ENCODE data around the gene METTL14.

Gene METTL14

DNA sequence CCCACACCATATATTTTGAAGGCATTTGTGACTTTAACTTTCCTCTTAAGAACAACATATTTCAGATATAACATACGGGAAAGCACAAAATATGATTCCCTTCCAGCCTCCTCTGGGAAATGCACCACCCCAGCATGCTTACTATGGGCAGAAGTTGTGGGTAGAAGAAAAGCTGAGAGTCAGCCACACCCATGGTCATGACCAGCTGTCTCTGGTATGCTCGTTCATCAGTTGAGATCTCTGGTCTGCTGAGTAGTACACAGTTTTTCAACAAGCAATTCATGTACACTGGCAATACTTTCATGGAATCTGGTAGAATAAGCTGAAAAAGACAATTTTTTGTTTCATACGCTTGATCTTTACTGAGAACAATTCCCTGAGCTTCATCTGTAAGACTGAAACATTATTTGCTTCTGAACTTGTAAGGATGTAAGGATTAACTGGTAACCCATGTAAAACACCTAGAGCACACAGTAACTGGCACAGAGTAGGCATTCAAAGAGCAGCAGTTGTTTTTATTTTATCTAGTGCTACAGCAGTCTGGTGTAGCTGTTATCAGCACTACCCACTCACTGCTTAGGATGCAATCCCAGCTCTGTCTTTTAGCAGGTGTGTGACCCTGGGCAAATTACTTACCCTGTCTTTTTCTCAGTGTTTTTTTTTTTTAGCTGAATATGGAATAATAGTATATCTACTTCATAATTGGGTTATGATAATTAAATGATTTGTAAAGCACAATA, 47.6 kb downstream of the METTL14 start:
- POLR2A ChIA-PET, result no interaction called here
- CTCF ChIA-PET, result interaction anchor here (0.8 to 1.0 kb wide), 3 partner anchors 9 to 233 kb away, joined by 3 to 4 read pairs (median 4); no protein-coding TSS in a partner anchor

GRCh38 chr4:118734491-118735205, 49.5 kb downstream of the METTL14 start:
- Histone ChIP-seq H3K27ac (ENCODE audit: insufficient read depth in 1 of 2, low read depth in 1 of 2, low read length in 2 of 2, poor library complexity in 1 of 2, severe bottlenecking in 2 of 2) (no peak overlapping the region), H3K27me3 (replicated peaks in 2 of 5; ENCODE audit: control insufficient read depth in 4 of 5, insufficient read depth in 5 of 5, low read length in 4 of 5) (no peaks in the 10 kb centered on the region), H3K4me1 (ENCODE audit: control extremely low read depth in 1 of 4, control insufficient read depth in 4 of 4, insufficient read depth in 4 of 4, low read length in 3 of 4) (no peaks in the 10 kb centered on the region), H3K36me3 (ENCODE audit: control insufficient read depth in 4 of 4, insufficient read depth in 4 of 4, low read length in 3 of 4) (peaks cover 6 to 38% (median 20%) of the 10 kb centered on the region in 4 experiments), H3K4me3 (ENCODE audit: control insufficient read depth in 1 of 7, extremely low read depth in 1 of 7, insufficient read depth in 4 of 7, low read depth in 2 of 7, low read length in 6 of 7) (no peak overlapping the region), H3K9me3 (ENCODE audit: control extremely low read depth in 1 of 5, control insufficient read depth in 4 of 5, insufficient read depth in 2 of 5, low read depth in 1 of 5, low read length in 4 of 5) (no peaks in the 10 kb centered on the region)
- no peak for DNase-seq
- WGBS (ENCODE audit: insufficient coverage), result 100% methylated on average over 2 of the region's 7 CpGs
- ChIA-PET CTCF (no interaction called here), POLR2A (no interaction called here)

More for the DNA sequence above, 47.6 kb downstream of the METTL14 start:
- no peaks in the 10 kb centered on the region for H3K9me3 ChIP-seq (ENCODE audit: control extremely low read depth in 1 of 5, control insufficient read depth in 4 of 5, insufficient read depth in 2 of 5, low read depth in 1 of 5, low read length in 4 of 5)
- 100% methylated on average over 2 of the region's 3 CpGs for WGBS (ENCODE audit: insufficient coverage)
- no peaks in the 10 kb centered on the region for H3K4me1 ChIP-seq (ENCODE audit: control extremely low read depth in 1 of 4, control insufficient read depth in 4 of 4, insufficient read depth in 4 of 4, low read length in 3 of 4)
- peaks cover 5 to 40% (median 30%) of the 10 kb centered on the region in 4 experiments for H3K36me3 ChIP-seq (ENCODE audit: control insufficient read depth in 4 of 4, insufficient read depth in 4 of 4, low read length in 3 of 4)
- no peaks in the 10 kb centered on the region for H3K27me3 ChIP-seq (replicated peaks in 2 of 5; ENCODE audit: control insufficient read depth in 4 of 5, insufficient read depth in 5 of 5, low read length in 4 of 5)
- H3K4me3 ChIP-seq (ENCODE audit: control insufficient read depth in 1 of 7, extremely low read depth in 1 of 7, insufficient read depth in 4 of 7, low read depth in 2 of 7, low read length in 6 of 7), result no peak overlapping the region
- H3K27ac ChIP-seq (ENCODE audit: insufficient read depth in 1 of 2, low read depth in 1 of 2, low read length in 2 of 2, poor library complexity in 1 of 2, severe bottlenecking in 2 of 2), result no peak overlapping the region
- peak in 1 of 3 donors; percentile 12 for DNase-seq

GRCh38 chr4:118736900-118737299, 51.7 kb downstream of the METTL14 start:
- CTCF ChIA-PET, result interaction anchor here (1.2 kb wide), 1 partner anchor 10 kb away, joined by 3 read pairs; no protein-coding TSS in a partner anchor
- DNase-seq, result no peak
- H3K27me3 ChIP-seq (replicated peaks in 2 of 5; ENCODE audit: control insufficient read depth in 4 of 5, insufficient read depth in 5 of 5, low read length in 4 of 5), result no peaks in the 10 kb centered on the region
- POLR2A ChIA-PET, result no interaction called here
- H3K4me3 ChIP-seq (ENCODE audit: control insufficient read depth in 1 of 7, extremely low read depth in 1 of 7, insufficient read depth in 4 of 7, low read depth in 2 of 7, low read length in 6 of 7), result no peak overlapping the region
- no peaks in the 10 kb centered on the region for H3K9me3 ChIP-seq (ENCODE audit: control extremely low read depth in 1 of 5, control insufficient read depth in 4 of 5, insufficient read depth in 2 of 5, low read depth in 1 of 5, low read length in 4 of 5)
- H3K36me3 ChIP-seq (ENCODE audit: control insufficient read depth in 4 of 4, insufficient read depth in 4 of 4, low read length in 3 of 4), result peaks cover 7 to 30% (median 17%) of the 10 kb centered on the region in 4 experiments
- no peaks in the 10 kb centered on the region for H3K4me1 ChIP-seq (ENCODE audit: control extremely low read depth in 1 of 4, control insufficient read depth in 4 of 4, insufficient read depth in 4 of 4, low read length in 3 of 4)
- no peak overlapping the region for H3K27ac ChIP-seq (ENCODE audit: insufficient read depth in 1 of 2, low read depth in 1 of 2, low read length in 2 of 2, poor library complexity in 1 of 2, severe bottlenecking in 2 of 2)

DNA sequence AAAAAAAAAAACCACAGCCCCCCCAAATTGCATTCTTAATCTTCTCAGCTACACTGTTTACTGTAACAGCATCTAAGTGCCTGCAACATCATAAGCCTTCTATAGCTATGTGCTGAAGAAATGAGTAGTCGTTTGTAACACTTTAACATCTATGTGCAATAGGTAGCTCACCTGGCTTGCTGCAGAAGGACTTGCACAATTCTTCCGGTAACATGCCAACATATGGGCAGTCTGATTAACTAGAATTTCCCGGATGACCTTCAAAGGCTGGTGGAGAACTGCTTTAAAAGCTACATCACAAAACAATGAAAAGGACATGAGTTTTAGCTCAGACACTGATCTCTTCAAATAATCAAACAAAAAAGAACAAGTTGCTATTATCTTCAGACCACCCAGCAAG, 52.9 kb downstream of the METTL14 start:
- DNase-seq, result no peak
- no peak overlapping the region for H3K4me3 ChIP-seq (ENCODE audit: control insufficient read depth in 1 of 7, extremely low read depth in 1 of 7, insufficient read depth in 4 of 7, low read depth in 2 of 7, low read length in 6 of 7)
- no peaks in the 10 kb centered on the region for H3K9me3 ChIP-seq (ENCODE audit: control extremely low read depth in 1 of 5, control insufficient read depth in 4 of 5, insufficient read depth in 2 of 5, low read depth in 1 of 5, low read length in 4 of 5)
- H3K27me3 ChIP-seq (replicated peaks in 2 of 5; ENCODE audit: control insufficient read depth in 4 of 5, insufficient read depth in 5 of 5, low read length in 4 of 5), result no peaks in the 10 kb centered on the region
- POLR2A ChIA-PET, result no interaction called here
- no peaks in the 10 kb centered on the region for H3K4me1 ChIP-seq (ENCODE audit: control extremely low read depth in 1 of 4, control insufficient read depth in 4 of 4, insufficient read depth in 4 of 4, low read length in 3 of 4)
- peaks cover 7 to 23% (median 15%) of the 10 kb centered on the region in 4 experiments for H3K36me3 ChIP-seq (ENCODE audit: control insufficient read depth in 4 of 4, insufficient read depth in 4 of 4, low read length in 3 of 4)
- CTCF ChIA-PET, result interaction anchor here (0.8 to 1.9 kb wide), 2 partner anchors 15 to 153 kb away, joined by 3 to 5 read pairs; no protein-coding TSS in a partner anchor
- WGBS (ENCODE audit: insufficient coverage), result 100% methylated on average over 2 of the region's 3 CpGs
- no peak overlapping the region for H3K27ac ChIP-seq (ENCODE audit: insufficient read depth in 1 of 2, low read depth in 1 of 2, low read length in 2 of 2, poor library complexity in 1 of 2, severe bottlenecking in 2 of 2)

DNA sequence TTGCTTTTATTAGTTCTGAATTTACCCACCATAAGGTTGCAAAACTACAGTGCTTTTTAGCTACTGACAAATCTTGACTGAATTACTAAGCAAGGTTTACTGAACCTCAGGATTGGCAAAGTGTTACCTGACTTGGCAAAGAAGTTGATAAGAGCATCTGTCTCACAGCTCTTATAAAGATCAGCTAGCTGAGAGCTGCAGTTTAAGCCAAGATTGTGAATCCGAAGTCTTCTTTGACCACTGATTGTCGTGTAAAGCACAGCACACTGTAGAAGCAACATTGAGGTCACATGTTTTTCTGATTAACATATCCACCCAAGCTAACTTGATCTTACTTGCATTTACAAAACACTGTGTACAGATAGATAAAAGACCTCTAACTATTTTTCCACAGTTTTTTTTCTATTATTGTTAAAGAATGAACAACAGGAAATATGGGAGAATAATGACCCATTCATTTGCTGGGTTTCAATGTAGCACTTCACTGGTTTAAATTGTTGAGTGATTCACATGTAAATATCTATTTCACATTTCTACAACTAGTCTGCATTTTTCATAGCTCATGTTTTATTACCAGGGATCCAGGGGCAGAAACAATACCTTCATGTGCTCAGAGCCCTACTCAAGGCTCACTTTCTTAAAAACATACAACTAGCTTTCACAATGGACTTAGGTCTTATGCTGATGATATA, 54.0 kb downstream of the METTL14 start:
- ChIA-PET CTCF (interaction anchor here (1.0 to 1.9 kb wide), 4 partner anchors 9 to 242 kb away, joined by 3 to 5 read pairs (median 4); no protein-coding TSS in a partner anchor), POLR2A (no interaction called here)
- peaks cover 7 to 28% (median 18%) of the 10 kb centered on the region in 4 experiments for H3K36me3 ChIP-seq (ENCODE audit: control insufficient read depth in 4 of 4, insufficient read depth in 4 of 4, low read length in 3 of 4)
- H3K27ac ChIP-seq (ENCODE audit: insufficient read depth in 1 of 2, low read depth in 1 of 2, low read length in 2 of 2, poor library complexity in 1 of 2, severe bottlenecking in 2 of 2), result no peak overlapping the region
- H3K9me3 ChIP-seq (ENCODE audit: control extremely low read depth in 1 of 5, control insufficient read depth in 4 of 5, insufficient read depth in 2 of 5, low read depth in 1 of 5, low read length in 4 of 5), result no peaks in the 10 kb centered on the region
- DNase-seq, result no peak
- no peaks in the 10 kb centered on the region for H3K27me3 ChIP-seq (replicated peaks in 2 of 5; ENCODE audit: control insufficient read depth in 4 of 5, insufficient read depth in 5 of 5, low read length in 4 of 5)
- H3K4me1 ChIP-seq (ENCODE audit: control extremely low read depth in 1 of 4, control insufficient read depth in 4 of 4, insufficient read depth in 4 of 4, low read length in 3 of 4), result no peaks in the 10 kb centered on the region
- H3K4me3 ChIP-seq (ENCODE audit: control insufficient read depth in 1 of 7, extremely low read depth in 1 of 7, insufficient read depth in 4 of 7, low read depth in 2 of 7, low read length in 6 of 7), result no peak overlapping the region
- 100% methylated on average over 2 of the region's 2 CpGs for WGBS (ENCODE audit: insufficient coverage)

GRCh38 chr4:118740869-118741268, 55.7 kb downstream of the METTL14 start:
- ChIA-PET CTCF (interaction anchor here (0.8 to 2.2 kb wide), 7 partner anchors 8 to 229 kb away, joined by 3 to 8 read pairs (median 4); no protein-coding TSS in a partner anchor), POLR2A (no interaction called here)
- H3K36me3 ChIP-seq (ENCODE audit: control insufficient read depth in 4 of 4, insufficient read depth in 4 of 4, low read length in 3 of 4), result peaks cover 4 to 29% (median 18%) of the 10 kb centered on the region in 4 experiments
- H3K27ac ChIP-seq (ENCODE audit: insufficient read depth in 1 of 2, low read depth in 1 of 2, low read length in 2 of 2, poor library complexity in 1 of 2, severe bottlenecking in 2 of 2), result no peak overlapping the region
- no peaks in the 10 kb centered on the region for H3K27me3 ChIP-seq (replicated peaks in 2 of 5; ENCODE audit: control insufficient read depth in 4 of 5, insufficient read depth in 5 of 5, low read length in 4 of 5)
- no peaks in the 10 kb centered on the region for H3K9me3 ChIP-seq (ENCODE audit: control extremely low read depth in 1 of 5, control insufficient read depth in 4 of 5, insufficient read depth in 2 of 5, low read depth in 1 of 5, low read length in 4 of 5)
- no peak overlapping the region for H3K4me3 ChIP-seq (ENCODE audit: control insufficient read depth in 1 of 7, extremely low read depth in 1 of 7, insufficient read depth in 4 of 7, low read depth in 2 of 7, low read length in 6 of 7)
- H3K4me1 ChIP-seq (ENCODE audit: control extremely low read depth in 1 of 4, control insufficient read depth in 4 of 4, insufficient read depth in 4 of 4, low read length in 3 of 4), result peaks cover 0 to 4% (median 0%) of the 10 kb centered on the region in 4 experiments
- peak; percentile 5 to 40 (median 35) for DNase-seq
- WGBS (ENCODE audit: insufficient coverage), result no CpG with 5 or more reads among the region's 5 CpGs

Measured in common myeloid progenitor, CD34-positive (primary cell).